CD4-positive, alpha-beta T cell treated with Interleukin-17A for 1 hour (primary cell): ENCODE data around the gene CA5B.
"Not testable (repeated sequence)": the region's sequence is repeated elsewhere in the genome, so short reads cannot be mapped to it uniquely, and the experiment has no call there.

Experiments used
- DNase-seq: peaks from one replicate; pipeline ENCODE4 v3.0.0-alpha.2; 2020

CA5B gene, protein sequence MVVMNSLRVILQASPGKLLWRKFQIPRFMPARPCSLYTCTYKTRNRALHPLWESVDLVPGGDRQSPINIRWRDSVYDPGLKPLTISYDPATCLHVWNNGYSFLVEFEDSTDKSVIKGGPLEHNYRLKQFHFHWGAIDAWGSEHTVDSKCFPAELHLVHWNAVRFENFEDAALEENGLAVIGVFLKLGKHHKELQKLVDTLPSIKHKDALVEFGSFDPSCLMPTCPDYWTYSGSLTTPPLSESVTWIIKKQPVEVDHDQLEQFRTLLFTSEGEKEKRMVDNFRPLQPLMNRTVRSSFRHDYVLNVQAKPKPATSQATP

DNA sequence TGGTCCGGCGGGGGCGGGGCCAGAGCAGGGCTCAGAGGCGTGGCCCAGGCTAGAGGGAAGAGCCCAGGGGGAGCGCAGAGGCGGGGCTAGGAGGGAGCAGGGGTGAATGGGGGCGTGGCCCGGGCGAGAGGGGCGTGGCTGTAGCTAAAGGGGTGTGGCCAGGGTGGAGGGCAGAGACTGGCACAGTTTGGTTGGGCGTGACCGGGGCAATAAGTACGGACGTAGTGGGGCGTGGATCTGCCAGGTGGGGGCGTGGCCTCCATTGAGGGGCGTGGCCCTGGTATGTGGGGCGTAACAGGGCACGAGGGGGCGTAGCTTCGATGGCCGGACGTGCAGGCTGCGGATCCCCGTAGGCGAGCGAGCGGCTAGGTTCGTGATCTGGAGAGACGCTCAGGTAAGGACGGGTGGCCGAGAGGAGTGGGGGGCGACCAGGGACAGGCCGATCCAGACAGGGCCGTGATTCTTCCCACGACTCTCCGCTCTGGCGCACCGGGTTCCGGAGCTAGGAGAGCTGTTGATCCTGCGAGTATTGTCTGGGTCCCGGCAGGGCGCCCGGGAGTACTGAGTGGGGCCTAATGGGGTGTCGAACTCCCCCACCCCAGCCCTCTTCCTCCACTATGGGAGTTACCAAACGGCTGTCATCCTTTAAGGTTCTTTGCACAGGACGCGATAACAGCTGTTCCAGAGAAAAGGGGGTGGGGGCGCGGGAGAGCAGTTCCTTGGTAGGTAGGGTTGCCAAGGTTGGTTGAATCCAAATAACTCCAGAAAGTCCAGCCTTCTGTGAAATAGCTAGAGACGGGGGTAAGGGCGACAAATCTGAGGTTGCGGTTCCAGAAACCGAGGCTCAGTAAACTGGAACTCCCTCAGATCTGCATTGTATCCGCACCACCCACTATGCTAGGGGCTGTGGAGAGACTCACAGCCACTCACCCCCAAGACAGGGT lies at the start of gene CA5B:
TSS of gene CA5B (plus strand) at position 312 of the 944 bp plus-strand sequence. CDS start 11,754 bp downstream, outside the sequence.
- DNase-seq: peak; percentile 97

DNA sequence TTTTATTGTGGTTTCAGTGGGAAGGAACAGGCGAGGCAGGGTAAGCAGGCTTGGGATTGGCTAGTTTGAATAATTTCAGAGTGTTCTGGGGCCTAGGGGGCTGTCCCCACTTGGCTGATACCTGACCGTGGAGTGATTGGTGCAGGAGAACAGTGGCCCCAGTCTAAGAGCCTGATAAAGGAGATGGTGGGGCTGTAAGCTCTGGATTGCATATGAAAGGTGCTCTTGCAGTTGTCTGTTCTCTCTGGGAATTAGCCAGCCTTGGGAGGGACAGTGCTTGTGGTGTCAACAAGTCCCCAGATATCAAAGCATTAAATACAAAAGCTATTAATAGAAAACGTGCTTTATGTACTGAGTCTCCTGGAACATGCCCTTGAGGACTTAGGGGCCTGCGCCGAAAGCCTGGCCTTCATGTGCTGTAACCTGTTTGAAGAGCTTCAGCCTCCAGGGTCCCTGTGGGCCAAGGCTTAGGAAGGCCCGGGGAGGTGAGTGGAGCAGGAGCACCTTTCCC lies 43.1 kb upstream of the CA5B start:
- no peak for DNase-seq

GRCh38 chrX:15696516-15696915 lies 41.6 kb upstream of the CA5B start:
- DNase-seq: no peak

GRCh38 chrX:15702488-15703371 lies 35.3 kb upstream of the CA5B start:
- no peak for DNase-seq

GRCh38 chrX:15703809-15704208 lies 34.3 kb upstream of the CA5B start:
- not testable (repeated sequence) for DNase-seq

- DNase-seq: not testable (repeated sequence)
These were observed 33.8 kb upstream of the CA5B start for GRCh38 chrX:15704273-15704672.

- no peak for DNase-seq
These were observed 23.5 kb upstream of the CA5B start for GRCh38 chrX:15714529-15714928.

- DNase-seq: no peak
These were observed 19.6 kb upstream of the CA5B start for GRCh38 chrX:15718283-15718970.

GRCh38 chrX:15719324-15719968 lies 18.6 kb upstream of the CA5B start:
- DNase-seq: no peak

DNA sequence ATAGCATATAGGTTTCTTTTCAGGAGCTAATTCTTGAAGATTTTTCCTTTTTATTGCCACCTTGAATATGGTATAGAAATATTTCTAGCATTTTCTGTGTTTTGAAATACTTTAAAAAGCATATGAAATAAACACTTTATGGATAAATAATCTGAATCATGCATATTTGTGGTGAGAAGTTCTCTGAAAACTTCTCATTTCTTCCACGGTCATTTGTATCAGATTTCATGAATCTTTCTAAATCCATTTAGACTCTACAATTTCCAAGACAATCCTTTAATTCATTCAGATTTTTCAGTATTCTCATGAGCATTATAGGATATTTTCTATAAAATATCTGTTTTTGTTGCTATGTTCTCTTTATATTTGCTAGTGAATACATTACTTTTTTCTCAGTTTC lies 16.2 kb upstream of the CA5B start:
- DNase-seq: no peak

DNA sequence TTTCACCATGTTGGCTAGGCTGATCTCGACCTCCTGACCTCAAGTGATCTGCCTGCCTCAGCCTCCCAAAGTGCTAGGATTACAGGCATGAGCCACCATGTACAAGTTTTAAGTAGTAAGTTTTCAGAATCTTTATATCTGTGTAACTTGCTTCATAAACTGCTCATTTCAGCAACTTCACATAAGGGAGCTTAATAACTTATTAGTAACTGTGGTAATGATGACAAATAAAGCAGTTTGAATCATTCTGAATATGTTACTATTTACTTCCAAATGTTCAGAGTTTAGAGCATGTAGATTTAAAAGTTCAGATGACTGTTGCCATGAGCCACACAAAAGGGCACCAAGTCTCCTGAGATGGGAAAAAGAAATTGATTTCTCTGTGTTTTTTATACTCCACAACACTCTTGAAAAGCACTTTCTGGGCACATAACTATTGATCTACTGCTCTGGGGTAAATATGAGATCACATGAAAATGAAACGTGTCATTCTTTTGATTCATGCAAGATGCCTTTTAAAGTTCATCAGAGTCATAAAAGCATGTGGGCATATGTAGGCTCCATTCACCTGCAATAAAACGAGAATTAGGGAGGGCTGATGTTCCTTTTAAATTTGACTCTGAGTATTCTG lies 14.1 kb upstream of the CA5B start:
- no peak for DNase-seq

DNA sequence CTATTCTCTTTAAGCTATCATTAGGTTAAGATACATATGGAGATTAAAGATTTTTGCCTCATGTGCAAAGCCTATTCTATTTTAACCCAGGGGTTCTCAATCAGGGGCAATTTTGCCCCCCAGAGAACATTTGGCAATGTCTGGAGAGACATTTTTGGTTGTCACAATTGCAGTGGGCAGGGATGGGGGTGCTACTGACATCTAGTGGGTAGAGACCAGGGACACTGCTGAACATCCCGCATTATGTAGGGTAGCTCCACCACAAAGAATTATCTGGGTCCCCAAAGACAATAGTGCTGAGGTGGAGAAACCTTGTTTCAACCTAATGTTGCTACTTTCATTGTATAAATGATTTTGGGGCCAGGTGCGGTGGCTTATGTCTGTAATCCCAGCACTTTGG lies 13.2 kb upstream of the CA5B start:
- DNase-seq: no peak

DNA sequence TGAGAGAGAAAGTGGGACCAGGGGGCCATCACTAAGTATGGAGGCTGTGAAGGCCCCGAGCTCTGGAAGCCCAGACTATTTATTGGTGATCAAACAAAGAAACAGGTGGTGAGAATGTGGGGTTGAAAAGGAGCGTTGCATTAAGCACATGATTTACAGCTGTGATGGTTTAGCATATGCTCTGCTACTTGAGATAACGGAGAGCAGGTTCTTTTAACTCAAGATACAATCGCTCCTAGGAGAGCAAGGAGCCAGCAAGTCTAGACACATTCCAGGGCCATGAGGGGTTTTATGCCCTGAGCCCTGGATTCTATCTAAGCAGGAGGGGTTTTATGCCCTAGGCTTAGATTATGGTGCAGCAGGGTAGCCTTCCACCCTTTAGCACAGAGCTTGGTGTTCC lies 6.7 kb upstream of the CA5B start:
- not testable (repeated sequence) for DNase-seq

DNA sequence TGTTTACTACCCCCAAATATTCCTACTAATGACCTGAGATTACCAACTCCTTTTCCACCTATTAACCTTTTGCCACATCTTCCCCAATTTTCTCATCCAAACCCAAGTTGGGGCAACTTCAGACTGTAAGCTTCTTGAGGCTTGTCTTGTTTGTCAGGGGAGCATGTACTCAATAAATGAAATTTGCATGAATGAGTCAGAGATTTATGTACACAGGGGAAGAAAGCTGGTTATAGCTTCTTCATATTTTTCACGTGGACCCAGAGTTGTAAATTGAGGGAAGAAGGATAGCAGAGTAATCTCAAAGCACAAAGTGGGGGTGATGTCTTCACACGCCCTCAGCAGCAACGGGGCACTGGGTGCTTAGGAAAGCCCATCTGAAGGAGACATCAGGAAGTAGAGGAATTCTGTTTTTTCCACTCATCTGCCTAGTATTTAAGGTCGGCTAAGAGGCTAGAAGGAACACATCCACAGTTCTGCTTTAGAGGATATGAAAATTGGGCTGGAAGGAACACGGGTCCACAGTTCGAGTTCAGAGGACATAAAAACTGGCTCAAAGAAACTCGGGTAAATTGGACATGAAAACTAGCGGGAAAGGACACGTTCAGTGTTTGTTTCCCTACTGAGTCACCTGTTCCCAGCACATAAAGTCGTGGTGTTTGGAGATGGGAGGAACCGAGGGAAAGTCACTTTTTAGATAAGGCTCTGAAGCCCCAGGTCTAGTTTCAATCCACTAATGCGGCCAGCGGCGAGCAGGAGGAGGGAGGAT lies 696 bp upstream of the CA5B start:
- DNase-seq: no peak

DNA sequence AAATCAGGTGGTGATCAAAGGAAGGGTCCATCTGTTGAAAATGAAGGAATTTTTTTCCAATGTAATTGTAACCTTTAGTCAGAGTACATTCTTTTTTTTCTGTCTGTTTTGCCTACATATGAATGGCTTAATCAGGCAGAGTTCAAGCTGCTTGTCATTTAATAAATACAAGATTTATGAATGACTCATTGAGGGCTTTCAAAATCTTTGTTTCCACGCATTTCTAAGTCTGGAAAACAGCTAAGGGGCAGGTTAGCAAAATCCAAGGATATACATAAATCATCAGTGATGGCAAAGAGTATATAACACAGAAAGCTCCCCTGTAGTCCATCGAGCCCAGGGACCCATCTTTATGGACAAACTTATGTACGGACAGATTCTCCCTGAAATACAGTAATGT lies 1.8 kb downstream of the CA5B start:
- no peak for DNase-seq

DNA sequence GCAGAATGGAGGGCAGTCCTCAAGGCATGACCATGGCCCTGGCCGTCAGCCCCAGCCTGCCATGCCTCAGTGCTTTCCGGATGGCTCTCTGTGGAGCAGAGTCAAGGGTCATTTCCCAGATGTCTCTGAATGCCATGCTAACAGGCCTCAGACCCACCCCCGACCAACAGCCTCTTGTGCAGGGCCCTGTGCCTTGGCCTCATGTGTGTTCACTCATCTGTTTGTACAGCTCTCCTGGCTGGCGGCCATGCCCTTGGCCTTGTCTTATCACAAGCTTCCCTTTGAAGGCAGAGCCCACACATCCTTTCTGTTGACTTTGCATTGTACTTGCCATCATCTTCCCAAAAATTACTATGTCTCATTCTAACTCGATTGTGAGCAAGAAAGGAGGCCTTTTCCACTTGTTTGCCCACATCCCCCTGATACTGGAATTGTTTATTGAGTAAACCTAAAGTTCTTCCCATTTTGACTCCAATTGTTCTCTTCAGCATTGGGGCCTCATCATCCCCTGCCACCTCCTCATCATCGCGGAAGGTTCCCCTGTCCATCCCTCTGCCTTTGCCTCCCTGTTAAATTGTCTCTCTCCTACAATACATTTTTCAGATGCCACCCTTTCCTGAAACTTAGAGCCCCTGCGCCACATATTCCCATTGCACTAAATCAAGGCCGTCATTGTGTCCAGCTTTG lies 6.3 kb downstream of the CA5B start:
- no peak for DNase-seq

DNA sequence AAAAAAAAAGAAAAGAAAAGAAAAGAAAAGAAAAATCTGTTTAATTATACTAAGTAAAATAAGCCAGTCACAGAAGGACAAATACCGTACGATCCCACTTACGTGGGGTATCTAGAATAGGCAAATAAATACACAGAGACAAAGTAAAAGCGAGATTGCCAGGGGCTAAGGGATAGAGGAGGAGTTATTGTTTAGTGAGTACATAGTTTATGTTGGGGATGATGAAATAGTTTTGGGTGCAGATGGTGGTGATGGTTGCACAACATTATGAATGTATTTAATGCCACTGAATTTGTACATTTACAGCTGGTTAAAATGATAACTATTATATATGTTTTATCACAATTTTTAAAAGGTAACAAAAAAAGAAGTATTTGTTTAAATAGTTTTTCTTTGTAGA lies 7.1 kb downstream of the CA5B start:
- no peak for DNase-seq

DNA sequence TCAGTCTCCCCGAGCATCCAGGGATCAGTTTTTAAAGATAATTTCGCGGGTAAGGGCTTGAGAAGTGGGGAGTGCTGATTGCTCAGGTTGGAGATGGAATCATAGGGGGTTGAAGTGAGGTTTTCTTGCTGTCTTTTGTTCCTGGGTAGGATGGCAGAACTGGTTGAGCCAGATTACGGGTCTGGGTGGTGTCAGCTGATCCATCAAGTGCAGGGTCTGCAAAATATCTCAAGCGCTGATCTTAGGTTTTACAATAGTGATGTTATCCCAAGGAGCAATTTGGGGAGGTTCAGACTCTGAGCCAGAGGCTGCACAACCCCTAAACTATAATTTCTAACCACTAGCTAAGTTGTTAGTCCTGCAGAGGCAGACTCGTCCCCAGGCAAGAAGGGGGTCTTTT lies 8.6 kb downstream of the CA5B start:
- not testable (repeated sequence) for DNase-seq

DNA sequence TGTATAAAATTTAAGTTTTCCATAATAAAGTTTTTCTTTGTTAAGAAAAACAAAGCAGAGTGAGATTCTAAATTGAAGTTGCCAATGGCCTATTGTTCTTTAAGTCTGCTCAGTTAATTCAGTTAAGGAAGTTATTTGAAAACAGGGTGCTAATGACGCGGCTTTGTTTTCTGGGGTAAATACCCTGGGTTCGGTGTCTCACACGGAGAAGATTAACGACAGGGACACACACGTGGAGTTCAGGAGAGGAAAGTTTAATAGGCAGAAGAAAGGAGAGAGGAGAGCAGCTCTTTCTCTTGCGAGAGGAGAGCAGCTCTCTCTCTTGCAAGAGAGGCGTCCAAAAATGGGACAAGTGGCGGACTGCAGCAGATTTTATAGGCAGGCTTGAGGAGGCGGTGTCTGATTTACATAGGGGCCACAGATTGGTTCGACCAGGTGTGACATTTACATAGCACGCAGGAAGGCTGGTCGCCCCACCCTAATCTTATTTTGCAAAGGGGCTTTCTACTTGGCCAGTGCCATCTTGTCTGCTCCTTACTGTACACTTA lies 9.6 kb downstream of the CA5B start:
- DNase-seq: no peak
